ENCODE results near the gene SH3D21. TPM values are rescaled to one million over a fixed set of nuclear protein-coding genes. Genes with fewer than 3 reads are reported as not detected.

The SH3D21 gene
- total RNA-seq, 2 experiments from 2014 or later, result 26.2 to 33.0 TPM

Other genes starting within 250 kb of the SH3D21 start
- gene TEKT2, start 222.3 kb upstream of the SH3D21 start, total RNA-seq, result under 1 TPM in 1 of 2 experiments, not detected in 1; 0.16 TPM
- gene ADPRS, start 217.5 kb upstream of the SH3D21 start, total RNA-seq, result 10 to 100 TPM; 34.0 to 43.9 TPM
- gene COL8A2, start 181.1 kb upstream of the SH3D21 start, total RNA-seq, result under 1 TPM; 0.05 TPM
- gene TRAPPC3, start 156.9 kb upstream of the SH3D21 start, total RNA-seq, result 10 to 100 TPM; 43.8 to 53.8 TPM
- gene MAP7D1, start 150.2 kb upstream of the SH3D21 start, total RNA-seq, result 100 to 1,000 TPM; 122 to 133 TPM
- 100 to 1,000 TPM; 149 to 182 TPM for gene THRAP3, start 81.9 kb upstream of the SH3D21 start, total RNA-seq
- 1 to 10 TPM; 2.7 to 3.1 TPM for gene EVA1B, start 17.3 kb downstream of the SH3D21 start, total RNA-seq
- gene STK40, start 79.6 kb downstream of the SH3D21 start, total RNA-seq, result 10 to 100 TPM; 38.8 to 51.3 TPM
- 10 to 100 TPM; 40.6 to 44.0 TPM for gene LSM10, start 91.5 kb downstream of the SH3D21 start, total RNA-seq
- gene OSCP1, start 144.1 kb downstream of the SH3D21 start, total RNA-seq, result 1 to 10 TPM; 2.2 to 2.8 TPM
- 100 to 1,000 TPM; 123 to 169 TPM for gene MRPS15, start 158.0 kb downstream of the SH3D21 start, total RNA-seq
- under 1 TPM; 0.33 to 0.41 TPM for gene CSF3R, start 176.5 kb downstream of the SH3D21 start, total RNA-seq